Right renal pelvis (tissue), 4 donors: ENCODE data around the gene BSX. TPM values are rescaled to one million over a fixed set of nuclear protein-coding genes. Genes with fewer than 3 reads are reported as not detected.

Source experiments
- DNase-seq, 4 donors: peaks; one replicate each; pipeline ENCODE4 v3.0.0-alpha.2; 2013; ENCODE audit warnings: low read depth in 4 of 4, low spot score in 3 of 4, missing footprints in 1 of 4
- polyA plus RNA-seq, 4 donors: library from polyadenylated mRNA; unstranded; fragments of 120-200 nt; gene quantifications; one replicate each; pipeline ENCODE4 v1.2.1, GENCODE V29; 2013; ENCODE audit not compliant: insufficient read length in 4 of 4

BSX gene
- polyA plus RNA-seq, 4 donors: not detected

GRCh38 chr11:122963961-122964360, 17.7 kb downstream of the BSX start:
- DNase-seq: no peak

GRCh38 chr11:122954455-122954854, 27.2 kb downstream of the BSX start:
- no peak for DNase-seq

GRCh38 chr11:122951211-122951610, 30.4 kb downstream of the BSX start:
- DNase-seq: peak in 2 of 4 donors; percentile 8 to 12

GRCh38 chr11:122938557-122938956, 43.1 kb downstream of the BSX start:
- no peak for DNase-seq

GRCh38 chr11:122937983-122938382, 43.7 kb downstream of the BSX start:
- no peak for DNase-seq

- DNase-seq: no peak
These were observed 48.2 kb downstream of the BSX start for GRCh38 chr11:122933416-122933815.

GRCh38 chr11:122931510-122931909, 50.1 kb downstream of the BSX start:
- DNase-seq: no peak

Other genes with a start within 250 kb of the BSX start
- gene CRTAM, start 143.3 kb downstream of the BSX start, polyA plus RNA-seq: under 1 TPM in 1 of 4 donors, not detected in 3; 0.04 TPM
- gene JHY, start 99.1 kb downstream of the BSX start, polyA plus RNA-seq: 10 to 100 TPM; 10.5 to 14.0 (median 13.1) TPM
- gene HSPA8, start 80.3 kb upstream of the BSX start, polyA plus RNA-seq: 1,000 to 10,000 TPM; 1,290 to 1,383 (median 1,347) TPM
- 10 to 100 TPM; 25.2 to 42.3 (median 39.1) TPM for gene CLMP, start 213.4 kb upstream of the BSX start, polyA plus RNA-seq